GM12891 (cell line): ENCODE measurements around the gene LHFPL6.

Experiments
- PAX5 ChIP-seq: IDR thresholded peaks from 2 replicates; pipeline ENCODE4 v1.6.1; 2011; ENCODE audit warnings: low read length, moderate library complexity, mild to moderate bottlenecking; ENCODE audit not compliant: insufficient read depth, severe bottlenecking
- POLR2A ChIP-seq: IDR thresholded peaks from 2 replicates; pipeline ENCODE4 v1.6.1; 2011; ENCODE audit warnings: low read depth, low read length, control low read depth
- POLR2AphosphoS5 ChIP-seq: IDR thresholded peaks from 2 replicates; pipeline ENCODE4 v1.6.1; 2011; ENCODE audit warnings: low read depth, low read length, control low read depth
- SPI1 ChIP-seq: IDR thresholded peaks from 2 replicates; pipeline ENCODE4 v1.6.1; 2011; ENCODE audit warnings: low read depth, low read length, control low read depth
- TAF1 ChIP-seq: IDR thresholded peaks from 2 replicates; pipeline ENCODE4 v1.6.1; 2011; ENCODE audit warnings: low read depth, low read length, control low read depth

DNA sequence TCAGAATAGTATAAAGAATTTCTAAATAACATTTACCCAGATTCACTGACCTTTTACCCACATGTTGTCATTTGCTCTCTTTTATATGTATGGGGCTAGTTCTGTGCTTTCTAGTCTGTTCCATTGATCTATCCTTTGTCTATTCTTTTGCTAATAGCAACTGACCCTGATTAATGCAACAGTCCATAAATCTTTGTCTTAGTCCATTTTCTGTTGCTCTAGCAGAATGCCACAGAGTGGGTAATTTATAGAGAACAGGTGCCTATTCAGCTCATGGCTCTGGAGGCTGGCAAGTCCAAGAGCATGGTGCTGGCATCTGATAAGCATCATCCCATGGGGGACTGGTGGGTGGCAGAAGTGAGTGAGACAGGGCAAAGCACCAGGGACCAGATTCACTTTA is 52.1 kb downstream of the LHFPL6 start:
- no peak for TF ChIP-seq POLR2A
- TF ChIP-seq POLR2AphosphoS5: no peak
- TF ChIP-seq TAF1: no peak
- no peak for TF ChIP-seq SPI1
- no peak for TF ChIP-seq PAX5
